ENCODE results near the gene CCDC158. TPM values are rescaled to one million over a fixed set of nuclear protein-coding genes. Genes with fewer than 3 reads are reported as not detected.

The CCDC158 gene
- total and polyA plus RNA-seq, 7 donors: 0.17 to 0.32 (median 0.17) TPM; not detected in 4

GRCh38 chr4:76316131-76316530 is 104.8 kb downstream of the CCDC158 start:
- no peak for TF ChIP-seq CTCF (IDR thresholded peaks at IDR 0.05)
- Histone ChIP-seq H3K4me3 (no peak overlapping the region), H3K9me3 (peaks cover 13% of the 10 kb centered on the region), H3K36me3 (ENCODE audit: insufficient read depth in 1 of 2, low read depth in 1 of 2) (peaks cover 0 to under 1% of the 10 kb centered on the region in 2 donors), H3K27ac (no peak overlapping the region), H3K4me1 (peaks cover 18% of the 10 kb centered on the region), H3K27me3 (ENCODE audit: insufficient read depth in 3 of 3, low read length in 2 of 3) (no peaks in the 10 kb centered on the region)
- intact Hi-C loops (cut with DNase I): loop anchor here in 1 of 2 donors (10.0 kb wide), 1 partner anchor 109 kb away; the partner anchor contains the start of gene CCDC158
- DNase-seq: no peak
- ATAC-seq: no peak
- WGBS, 3 donors: 77 to 100% (median 83%) methylated on average over 1 of the region's 1 CpG

DNA sequence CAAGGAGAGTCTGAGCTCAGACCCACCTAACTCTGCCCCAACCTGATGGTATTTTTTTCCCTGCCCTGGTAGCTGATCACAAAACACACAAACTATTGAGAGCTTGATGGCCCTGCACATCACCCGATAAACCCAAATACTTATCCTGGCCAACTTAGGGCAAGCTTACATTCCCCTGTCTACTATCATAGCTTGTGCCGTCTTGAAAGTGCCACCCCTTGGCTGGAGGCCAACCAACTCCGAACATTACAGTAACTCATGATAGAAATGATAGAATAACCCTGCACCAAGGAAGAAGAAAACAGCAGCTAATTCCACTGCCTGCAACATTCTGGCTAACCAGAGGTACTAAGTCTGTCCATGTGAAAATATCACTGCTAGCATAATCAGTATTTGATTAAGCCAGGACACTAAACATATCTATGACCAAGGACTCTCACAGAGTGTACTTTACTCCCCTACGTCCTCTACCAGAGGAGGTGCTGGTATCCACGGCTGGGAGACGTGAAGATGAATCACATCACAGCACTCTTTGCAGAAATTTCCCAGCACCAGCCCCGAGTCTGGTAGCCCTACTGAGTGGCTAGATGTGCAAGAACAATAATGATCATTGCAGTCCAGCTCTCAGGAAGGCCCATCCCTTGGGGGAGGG is 105.5 kb downstream of the CCDC158 start:
- TF ChIP-seq CTCF (IDR thresholded peaks at IDR 0.05): no peak
- Histone ChIP-seq H3K27ac (no peak overlapping the region), H3K27me3 (ENCODE audit: insufficient read depth in 3 of 3, low read length in 2 of 3) (no peaks in the 10 kb centered on the region), H3K36me3 (ENCODE audit: insufficient read depth in 1 of 2, low read depth in 1 of 2) (peaks cover 0 to 8% of the 10 kb centered on the region in 2 donors), H3K4me3 (no peak overlapping the region), H3K9me3 (peaks cover 7% of the 10 kb centered on the region), H3K4me1 (peaks cover 26% of the 10 kb centered on the region)
- 77 to 89% (median 81%) methylated on average over 7 of the region's 7 CpGs for WGBS, 3 donors
- ATAC-seq (no peak), DNase-seq (no peak)
- intact Hi-C loops (cut with DNase I): loop anchor here in 1 of 2 donors (10.0 kb wide), 1 partner anchor 109 kb away; the partner anchor contains the start of gene CCDC158

DNA sequence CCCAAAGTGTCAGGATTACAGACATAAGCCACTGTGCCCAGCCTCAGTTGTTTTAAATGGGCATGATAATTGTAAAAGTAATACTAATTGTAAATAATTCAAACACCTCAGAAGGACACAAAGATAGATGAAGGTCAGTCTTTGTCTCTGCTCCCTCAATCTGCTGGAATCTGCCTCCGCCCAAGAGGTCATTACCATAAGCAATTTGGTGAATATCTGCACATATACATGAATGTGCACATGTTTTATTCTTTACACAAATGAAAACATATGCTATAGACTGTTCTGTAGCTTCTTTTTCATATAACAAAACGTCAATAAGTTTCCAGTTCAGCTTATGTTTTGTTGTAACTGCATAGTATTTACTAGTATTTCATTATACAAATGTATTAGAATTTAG is 107.4 kb downstream of the CCDC158 start:
- 82 to 89% (median 85%) methylated on average over 2 of the region's 2 CpGs for WGBS, 3 donors
- ATAC-seq (no peak), DNase-seq (no peak)
- intact Hi-C loops (cut with DNase I): loop anchor here in 1 of 2 donors (10.0 kb wide), 1 partner anchor 111 kb away; the partner anchor contains the start of gene CCDC158
- peaks cover 3% of the 10 kb centered on the region for H3K9me3 ChIP-seq
- H3K27me3 ChIP-seq (ENCODE audit: insufficient read depth in 3 of 3, low read length in 2 of 3): no peaks in the 10 kb centered on the region
- peaks cover 0 to 27% of the 10 kb centered on the region in 2 donors for H3K36me3 ChIP-seq (ENCODE audit: insufficient read depth in 1 of 2, low read depth in 1 of 2)
- H3K4me1 ChIP-seq: peaks cover 44% of the 10 kb centered on the region
- TF ChIP-seq CTCF (IDR thresholded peaks at IDR 0.05): no peak
- H3K27ac ChIP-seq: no peak overlapping the region
- H3K4me3 ChIP-seq: no peak overlapping the region

DNA sequence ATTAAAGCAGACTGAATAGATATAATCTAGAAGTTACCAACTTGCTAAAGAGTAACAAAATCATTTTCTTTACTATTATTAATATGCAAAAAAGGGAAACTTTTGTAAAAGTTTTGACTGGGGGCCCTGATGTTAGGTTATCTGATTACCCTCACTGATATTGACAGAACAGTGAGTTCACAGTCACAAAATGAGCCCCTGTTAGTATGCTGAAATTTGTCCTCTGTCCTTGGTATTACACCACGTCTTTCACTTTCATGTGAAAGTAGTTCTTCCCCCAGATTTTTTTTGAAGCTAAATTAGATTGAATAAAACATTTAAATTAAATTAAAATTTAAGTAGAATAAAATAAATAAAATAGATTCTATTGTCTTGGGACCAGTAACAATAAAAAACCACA is 108.5 kb downstream of the CCDC158 start:
- Histone ChIP-seq H3K4me1 (peaks cover 47% of the 10 kb centered on the region), H3K9me3 (peaks cover 3% of the 10 kb centered on the region), H3K27ac (peak overlapping the region; percentile 73), H3K4me3 (no peak overlapping the region), H3K27me3 (ENCODE audit: insufficient read depth in 3 of 3, low read length in 2 of 3) (no peaks in the 10 kb centered on the region), H3K36me3 (ENCODE audit: insufficient read depth in 1 of 2, low read depth in 1 of 2) (peaks cover 0 to 27% of the 10 kb centered on the region in 2 donors)
- WGBS, 3 donors: 21 to 59% (median 54%) methylated on average over 1 of the region's 1 CpG
- TF ChIP-seq CTCF (IDR thresholded peaks at IDR 0.05): no peak
- ATAC-seq: no peak
- intact Hi-C loops (cut with DNase I): loop anchor here in 1 of 2 donors (10.0 kb wide), 1 partner anchor 112 kb away; the partner anchor contains the start of gene CCDC158
- no peak for DNase-seq

All from psoas muscle (tissue), 8 donors.